Upper lobe of right lung (tissue), 1 donor: ENCODE results near the gene CNTNAP2. TPM values are rescaled to one million over a fixed set of nuclear protein-coding genes. Genes with fewer than 3 reads are reported as not detected.

Source experiments
- ATAC-seq: fragments of 200-7000 bp; cut with Tn5 transposase; one replicate; pipeline ENCODE4 v1.9.1; 2020; ENCODE audit warnings: mild to moderate bottlenecking, moderate library complexity
- DNase-seq: peaks from one replicate; pipeline ENCODE4 v3.0.0-alpha.2; 2020
- H3K27ac ChIP-seq: fragments of 200-600 bp; one replicate; pipeline ENCODE4 v1.8.0; 2022
- H3K27me3 ChIP-seq: fragments of 200-600 bp; one replicate; pipeline ENCODE4 v1.8.0; 2022; ENCODE audit warnings: mild to moderate bottlenecking
- H3K36me3 ChIP-seq: fragments of 200-600 bp; one replicate; pipeline ENCODE4 v1.8.0; 2022
- H3K4me1 ChIP-seq: fragments of 200-600 bp; one replicate; pipeline ENCODE4 v1.8.0; 2022
- H3K4me3 ChIP-seq: fragments of 200-600 bp; one replicate; pipeline ENCODE4 v1.8.0; 2022; ENCODE audit warnings: mild to moderate bottlenecking
- H3K9me3 ChIP-seq: fragments of 200-600 bp; one replicate; pipeline ENCODE4 v1.8.0; 2022
- intact Hi-C: fragments of 100-400 bp; cut with DNase I; formaldehyde crosslinking; loops from one replicate; pipeline ENCODE4 v1.11.0; 2022
- total RNA-seq: library from RNA; stranded (reverse); fragmentation: NEBNext Ultra II Directional; extraction: Animal tissue kit (Norgen Biotek cat#: 25700); gene quantifications from one replicate; pipeline ENCODE4 v1.2.1, GENCODE V29; 2021
- TF ChIP-seq, protein P1 (sequence below): fragments of 200-600 bp; IDR thresholded peaks from one replicate; pipeline ENCODE4 v1.8.0; 2022; ENCODE audit warnings: antibody characterized with exemption
- donor health status: DM: no; HTN: yes; CAD: no; lungs with severe emphysema.

CNTNAP2 gene
- total RNA-seq, 1 donor from 2014 or later, result 0.41 TPM

DNA sequence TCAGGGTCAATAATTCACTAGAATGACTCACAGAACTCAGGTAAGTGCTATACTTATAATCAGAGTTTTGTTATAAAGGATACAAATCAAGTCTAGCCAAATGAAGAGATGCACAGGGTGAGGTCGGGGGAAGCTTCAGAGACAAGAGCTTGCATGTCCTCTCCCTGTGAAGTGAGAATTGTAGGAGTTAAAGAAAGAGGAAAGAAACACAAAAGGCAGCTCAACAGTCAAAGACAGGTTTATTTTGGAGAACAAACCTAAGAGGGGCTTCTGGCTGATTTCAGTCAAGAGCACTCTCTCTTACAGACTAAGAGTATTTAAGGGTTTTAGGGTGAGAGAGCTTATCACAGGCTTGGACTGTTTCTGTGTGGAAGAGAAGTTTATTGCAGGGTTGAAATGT lies 1873.5 kb downstream of the CNTNAP2 start:
- H3K4me3 ChIP-seq, result no peak overlapping the region
- H3K27ac ChIP-seq, result no peak overlapping the region
- TF ChIP-seq, protein P1, sequence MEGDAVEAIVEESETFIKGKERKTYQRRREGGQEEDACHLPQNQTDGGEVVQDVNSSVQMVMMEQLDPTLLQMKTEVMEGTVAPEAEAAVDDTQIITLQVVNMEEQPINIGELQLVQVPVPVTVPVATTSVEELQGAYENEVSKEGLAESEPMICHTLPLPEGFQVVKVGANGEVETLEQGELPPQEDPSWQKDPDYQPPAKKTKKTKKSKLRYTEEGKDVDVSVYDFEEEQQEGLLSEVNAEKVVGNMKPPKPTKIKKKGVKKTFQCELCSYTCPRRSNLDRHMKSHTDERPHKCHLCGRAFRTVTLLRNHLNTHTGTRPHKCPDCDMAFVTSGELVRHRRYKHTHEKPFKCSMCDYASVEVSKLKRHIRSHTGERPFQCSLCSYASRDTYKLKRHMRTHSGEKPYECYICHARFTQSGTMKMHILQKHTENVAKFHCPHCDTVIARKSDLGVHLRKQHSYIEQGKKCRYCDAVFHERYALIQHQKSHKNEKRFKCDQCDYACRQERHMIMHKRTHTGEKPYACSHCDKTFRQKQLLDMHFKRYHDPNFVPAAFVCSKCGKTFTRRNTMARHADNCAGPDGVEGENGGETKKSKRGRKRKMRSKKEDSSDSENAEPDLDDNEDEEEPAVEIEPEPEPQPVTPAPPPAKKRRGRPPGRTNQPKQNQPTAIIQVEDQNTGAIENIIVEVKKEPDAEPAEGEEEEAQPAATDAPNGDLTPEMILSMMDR, result no peak
- ATAC-seq, result no peak
- intact Hi-C loops, result no loop called here
- no peaks in the 10 kb centered on the region for H3K27me3 ChIP-seq
- no peak for DNase-seq
- H3K4me1 ChIP-seq, result no peaks in the 10 kb centered on the region
- H3K9me3 ChIP-seq, result no peaks in the 10 kb centered on the region
- no peaks in the 10 kb centered on the region for H3K36me3 ChIP-seq

DNA sequence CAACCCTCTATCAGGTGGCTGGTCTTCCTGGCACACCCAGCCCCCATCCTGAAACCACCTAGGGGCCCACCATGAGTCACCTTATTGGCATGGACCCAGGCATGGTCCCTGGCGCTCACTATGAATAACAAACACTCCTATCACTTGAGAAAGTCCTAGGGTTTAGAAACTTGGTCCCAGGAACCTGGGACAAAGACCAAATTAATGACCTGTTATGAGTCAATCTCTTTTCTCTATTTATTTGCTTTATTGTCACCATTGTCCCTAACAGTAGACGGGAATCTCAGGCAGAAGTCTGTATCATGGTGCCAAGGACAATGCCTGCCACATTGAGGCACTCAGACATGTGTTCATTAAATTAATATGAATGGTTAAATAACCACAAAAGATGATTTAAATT lies 1874.3 kb downstream of the CNTNAP2 start:
- Histone ChIP-seq H3K36me3 (no peaks in the 10 kb centered on the region), H3K27ac (no peak overlapping the region), H3K4me1 (no peaks in the 10 kb centered on the region), H3K27me3 (no peaks in the 10 kb centered on the region), H3K4me3 (no peak overlapping the region), H3K9me3 (no peaks in the 10 kb centered on the region)
- DNase-seq (no peak), ATAC-seq (no peak)
- intact Hi-C loops, result no loop called here
- TF ChIP-seq, protein P1, result no peak

DNA sequence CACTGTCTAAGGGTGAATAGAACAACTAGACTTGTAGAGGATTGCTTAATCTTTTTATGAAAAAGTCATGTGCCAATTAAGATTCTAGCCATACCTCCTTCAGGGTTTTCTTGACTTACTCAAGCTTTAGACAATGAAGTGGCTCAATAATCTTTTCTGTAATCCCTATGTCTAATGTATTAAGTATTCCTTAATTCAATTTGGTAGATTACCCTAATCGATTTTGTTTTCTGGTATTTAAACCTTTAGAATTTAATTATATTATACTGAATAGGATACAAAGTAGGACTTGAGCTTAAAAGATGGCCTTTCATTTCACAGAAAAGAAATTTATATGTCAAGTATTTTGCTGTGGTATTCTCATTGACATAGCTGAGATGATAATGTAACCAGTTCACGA lies 1876.1 kb downstream of the CNTNAP2 start:
- ATAC-seq (no peak), DNase-seq (no peak)
- Histone ChIP-seq H3K9me3 (no peaks in the 10 kb centered on the region), H3K4me3 (no peak overlapping the region), H3K27me3 (no peaks in the 10 kb centered on the region), H3K36me3 (no peaks in the 10 kb centered on the region), H3K27ac (no peak overlapping the region), H3K4me1 (no peaks in the 10 kb centered on the region)
- TF ChIP-seq, protein P1, result no peak
- intact Hi-C loops, result no loop called here

DNA sequence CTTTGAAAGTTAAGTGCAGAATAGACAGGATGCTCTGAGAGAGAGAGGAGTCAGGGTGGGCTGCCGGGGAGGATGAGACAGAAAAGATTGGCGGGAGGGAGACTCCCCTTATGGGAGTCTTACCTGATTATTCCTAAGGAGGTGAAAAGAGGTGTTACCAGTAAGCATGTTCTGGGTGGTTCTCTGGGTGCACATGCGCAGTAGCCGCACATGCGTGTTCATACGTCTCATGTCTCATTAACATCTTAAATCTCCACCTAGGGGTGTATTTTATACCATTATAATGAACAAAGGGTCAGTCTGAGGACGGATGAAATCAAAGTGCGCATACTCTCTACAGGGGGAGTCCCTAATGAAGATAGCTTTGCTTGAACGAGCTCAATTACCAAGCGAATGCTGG lies 1881.0 kb downstream of the CNTNAP2 start:
- no peak for ATAC-seq
- Histone ChIP-seq H3K27me3 (no peaks in the 10 kb centered on the region), H3K27ac (no peak overlapping the region), H3K4me1 (no peaks in the 10 kb centered on the region), H3K4me3 (no peak overlapping the region), H3K9me3 (no peaks in the 10 kb centered on the region), H3K36me3 (no peaks in the 10 kb centered on the region)
- TF ChIP-seq, protein P1, result no peak
- no peak for DNase-seq
- intact Hi-C loops, result no loop called here

DNA sequence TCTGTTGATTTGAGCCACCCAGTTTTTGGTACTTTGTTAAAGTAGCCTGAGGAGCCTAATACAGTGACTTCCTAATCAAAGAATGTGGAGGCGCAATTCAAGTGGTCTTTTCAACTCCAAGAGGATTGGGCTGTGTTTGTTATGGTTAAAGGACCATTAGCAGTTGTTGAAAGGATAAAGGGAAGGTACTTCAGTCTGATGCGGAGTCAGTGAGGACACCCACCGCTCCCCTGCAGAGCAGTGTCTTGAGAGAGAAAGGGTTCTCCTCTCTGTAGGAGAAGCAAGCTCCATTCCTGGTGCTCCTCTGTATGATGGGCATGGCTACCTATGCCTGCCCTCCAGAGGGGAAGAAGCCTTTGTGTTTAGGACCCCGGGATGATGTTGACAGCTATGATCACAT lies 1883.4 kb downstream of the CNTNAP2 start:
- ATAC-seq, result no peak
- TF ChIP-seq, protein P1, result no peak
- H3K36me3 ChIP-seq, result no peaks in the 10 kb centered on the region

DNA sequence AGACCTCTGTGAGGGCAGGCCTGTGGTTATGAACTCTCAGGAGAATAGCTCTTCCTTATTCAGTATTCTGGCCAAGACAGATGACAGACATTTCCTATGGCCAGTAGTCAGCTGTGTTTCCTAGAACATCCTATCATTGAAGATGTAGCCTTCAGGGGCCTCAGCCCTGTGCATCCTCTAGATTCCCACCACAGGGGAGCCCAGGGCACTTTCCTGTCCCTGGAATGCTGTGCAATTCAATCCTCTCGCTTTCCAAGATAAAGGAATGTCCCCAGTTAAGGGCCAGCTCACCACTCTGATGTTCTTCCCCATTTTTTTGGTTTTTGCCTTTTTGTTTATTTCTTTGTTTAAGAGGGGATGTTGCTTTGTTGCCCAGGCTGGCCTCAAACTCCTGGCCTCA lies 1895.2 kb downstream of the CNTNAP2 start:
- Histone ChIP-seq H3K9me3 (no peaks in the 10 kb centered on the region), H3K27me3 (no peaks in the 10 kb centered on the region), H3K4me1 (no peaks in the 10 kb centered on the region), H3K27ac (no peak overlapping the region), H3K4me3 (no peak overlapping the region), H3K36me3 (no peaks in the 10 kb centered on the region)
- TF ChIP-seq, protein P1, result no peak
- intact Hi-C loops, result no loop called here
- DNase-seq, result no peak
- no peak for ATAC-seq

More for the DNA sequence above, 1883.4 kb downstream of the CNTNAP2 start:
- Histone ChIP-seq H3K4me3 (no peak overlapping the region), H3K9me3 (no peaks in the 10 kb centered on the region), H3K27me3 (no peaks in the 10 kb centered on the region), H3K27ac (no peak overlapping the region), H3K4me1 (no peaks in the 10 kb centered on the region)
- no peak for DNase-seq
- intact Hi-C loops, result no loop called here
